Breast epithelium (tissue), 4 donors: Measurements from ENCODE around the gene DOP1B. TPM values are rescaled to one million over a fixed set of nuclear protein-coding genes. Genes with fewer than 3 reads are reported as not detected.
"Not testable (repeated sequence)": the region's sequence is repeated elsewhere in the genome, so short reads cannot be mapped to it uniquely, and the experiment has no call there.

Experiments
- DNase-seq, 2 donors: peaks; one replicate each; pipeline ENCODE4 v3.0.0-alpha.2; 2019; ENCODE audit warnings: low spot score in 2 of 2
- H3K27ac ChIP-seq, 2 donors: fragments of 200-600 bp; sonication (generic) in 1 of 2; one replicate each; pipeline ENCODE4 v1.5.1; 2016 to 2019; ENCODE audit warnings: mild to moderate bottlenecking in 1 of 2
- H3K27me3 ChIP-seq, 2 donors: fragments of 200-600 bp; sonication (generic) in 1 of 2; one replicate each; pipeline versions ENCODE4 v1.5.1 to v1.6.0; 2017 to 2019; ENCODE audit warnings: control low read depth in 1 of 2, mild to moderate bottlenecking in 1 of 2
- H3K36me3 ChIP-seq: fragments of 200-600 bp; one replicate; pipeline ENCODE4 v1.5.1; 2019
- H3K4me1 ChIP-seq, 2 donors: fragments of 200-600 bp; sonication (generic); one replicate each; pipeline ENCODE4 v1.5.1; 2016 to 2019; ENCODE audit warnings: control low read depth in 1 of 2
- H3K4me3 ChIP-seq, 3 donors: fragments of 200-600 bp; sonication (generic); 1 replicate in 2 of 3; 2 replicates in 1 of 3; pipeline ENCODE4 v1.5.1; 2016 to 2019; ENCODE audit warnings: mild to moderate bottlenecking in 3 of 3, moderate library complexity in 2 of 3
- H3K9me3 ChIP-seq, 2 donors: fragments of 200-600 bp; sonication (generic) in 1 of 2; one replicate each; pipeline ENCODE4 v1.5.1; 2016 to 2019; ENCODE audit warnings: control low read depth in 1 of 2
- CTCF ChIP-seq, 3 donors: fragments of 450-650 bp; IDR thresholded peaks; one replicate each; pipeline ENCODE4 v1.5.1; 2016 to 2017; ENCODE audit warnings: antibody characterized with exemption in 3 of 3, mild to moderate bottlenecking in 3 of 3, moderate library complexity in 3 of 3
- POLR2A ChIP-seq: fragments of 450-650 bp; IDR thresholded peaks from one replicate; pipeline ENCODE4 v1.6.1; 2016; ENCODE audit warnings: antibody characterized with exemption, mild to moderate bottlenecking, moderate library complexity
- POLR2AphosphoS5 ChIP-seq, 3 donors: sonication (generic); formaldehyde crosslinking; IDR thresholded peaks; one replicate each; pipeline ENCODE4 v1.6.1; 2017; ENCODE audit warnings: antibody characterized with exemption in 3 of 3
- intact Hi-C: fragments of 100-400 bp; cut with DNase I; formaldehyde crosslinking; loops from one replicate; pipeline ENCODE4 v1.15.1; 2023; ENCODE audit warnings: low total_unique reads
- total RNA-seq, 3 donors: library from RNA; depleted of rRNA; stranded (reverse); fragments of >200 nt; gene quantifications; one replicate each; pipeline ENCODE4 v1.1.0, GENCODE V29; 2016

Gene DOP1B
- total RNA-seq, 3 donors from 2014 or later = 11.5 to 21.4 (median 19.7) TPM

GRCh38 chr21:36195613-36196012 lies 39.0 kb downstream of the DOP1B start:
- Histone ChIP-seq H3K9me3 (no peaks in the 10 kb centered on the region), H3K4me3 (no peak overlapping the region), H3K27me3 (no peaks in the 10 kb centered on the region), H3K4me1 (no peaks in the 10 kb centered on the region), H3K27ac (no peak overlapping the region), H3K36me3 (no peaks in the 10 kb centered on the region)
- intact Hi-C loops = no loop called here
- DNase-seq = no peak
- TF ChIP-seq CTCF (IDR thresholded peaks at IDR 0.05) (no peak), POLR2A (no peak), POLR2AphosphoS5 (IDR thresholded peaks at IDR 0.05) (no peak)

GRCh38 chr21:36199021-36199420 lies 42.4 kb downstream of the DOP1B start:
- H3K36me3 ChIP-seq = no peaks in the 10 kb centered on the region
- H3K9me3 ChIP-seq = no peaks in the 10 kb centered on the region
- peak overlapping the region in 1 of 2 donors; percentile 30 for H3K27ac ChIP-seq
- no peak for DNase-seq
- no peaks in the 10 kb centered on the region for H3K27me3 ChIP-seq
- TF ChIP-seq CTCF (IDR thresholded peaks at IDR 0.05) = no peak
- no peak for TF ChIP-seq POLR2AphosphoS5 (IDR thresholded peaks at IDR 0.05)
- TF ChIP-seq POLR2A = no peak
- intact Hi-C loops = no loop called here
- no peaks in the 10 kb centered on the region for H3K4me1 ChIP-seq
- H3K4me3 ChIP-seq = no peak overlapping the region

- H3K27ac ChIP-seq, H3K4me3 ChIP-seq, H3K27me3 ChIP-seq, H3K36me3 ChIP-seq, H3K4me1 ChIP-seq, DNase-seq, intact Hi-C loops, H3K9me3 ChIP-seq: not testable (repeated sequence)
Measured at GRCh38 chr21:36199575-36199974, 43.0 kb downstream of the DOP1B start.

- DNase-seq = no peak
- H3K4me1 ChIP-seq = no peaks in the 10 kb centered on the region
- no peak overlapping the region for H3K4me3 ChIP-seq
- no peaks in the 10 kb centered on the region for H3K27me3 ChIP-seq
- no peak overlapping the region for H3K27ac ChIP-seq
- TF ChIP-seq CTCF (IDR thresholded peaks at IDR 0.05) (no peak), POLR2AphosphoS5 (IDR thresholded peaks at IDR 0.05) (no peak), POLR2A (no peak)
- no peaks in the 10 kb centered on the region for H3K9me3 ChIP-seq
- no peaks in the 10 kb centered on the region for H3K36me3 ChIP-seq
- intact Hi-C loops = no loop called here
Measured at GRCh38 chr21:36200081-36200561, 43.5 kb downstream of the DOP1B start.

GRCh38 chr21:36202726-36203602 lies 46.3 kb downstream of the DOP1B start:
- DNase-seq = no peak
- H3K27me3 ChIP-seq = no peaks in the 10 kb centered on the region
- no peak for TF ChIP-seq POLR2AphosphoS5 (IDR thresholded peaks at IDR 0.05)
- no peak for TF ChIP-seq CTCF (IDR thresholded peaks at IDR 0.05)
- no peak for TF ChIP-seq POLR2A
- H3K36me3 ChIP-seq = no peaks in the 10 kb centered on the region
- no peaks in the 10 kb centered on the region for H3K4me1 ChIP-seq
- H3K9me3 ChIP-seq = no peaks in the 10 kb centered on the region
- peak overlapping the region in 1 of 2 donors; percentile 11 for H3K27ac ChIP-seq
- intact Hi-C loops = no loop called here
- H3K4me3 ChIP-seq = no peak overlapping the region
